Measurements from ENCODE around the gene PLK3. TPM values are rescaled to one million over a fixed set of nuclear protein-coding genes. Genes with fewer than 3 reads are reported as not detected.

Gene PLK3
- 46.1 and 49.0 TPM in 2 replicates for total RNA-seq (2013; cell fraction: nucleolus; rRNA removed)
- total RNA-seq (2014; rRNA removed) (19.9 and 23.1 TPM in 2 replicates), total RNA-seq (2014; rRNA removed; fragmentation: Illumina TruSeq; extraction: Trizol) (8.1 and 9.0 TPM in 2 replicates), total RNA-seq (2021) (16.5 and 20.9 TPM in 2 replicates), polyA plus RNA-seq (2011; rRNA removed) (6.4 and 11.6 TPM in 2 replicates), polyA plus RNA-seq (2014; fragmentation: Illumina TruSeq; extraction: Trizol) (5.4 and 9.3 TPM in 2 replicates), polyA plus RNA-seq (2014; fragmentation: Nextera tagmentation; extraction: Ambion mirVana) (1 to 10 TPM; 1.5 to 1.9 TPM), polyA plus RNA-seq (2014; rRNA removed) (23.2 and 29.2 TPM in 2 replicates), polyA plus RNA-seq (2016; fragmentation: Nextera tagmentation; extraction: Ambion mirVana) (10 to 100 TPM; 12.5 to 17.5 TPM), polyA minus RNA-seq (2011; rRNA and poly(A)+ RNA removed) (10.7 and 18.8 TPM in 2 replicates), Bru-seq, nascent RNA (percentile 78 among the genes with signal in this experiment), BruChase-seq, experiment 1, labeled RNA remaining after a 6-hour chase (percentile 69 among the genes with signal in this experiment), BruChase-seq, experiment 2, labeled RNA remaining after a 2-hour chase (percentile 72 among the genes with signal in this experiment)
- polyA plus RNA-seq (2011; ENCODE audit: low read depth) = 5.7 TPM
- polyA plus RNA-seq (2011; cell fraction: cytosol; rRNA removed) = 15.5 and 18.4 TPM in 2 replicates
- 86.8 and 98.6 TPM in 2 replicates for polyA plus RNA-seq (2011; cell fraction: nucleus; rRNA removed)
- polyA plus RNA-seq (2012) = 12.9 and 13.7 TPM in 2 replicates
- 7.9 and 8.8 TPM in 2 replicates for polyA minus RNA-seq (2011; cell fraction: cytosol; rRNA and poly(A)+ RNA removed)
- 30.6 and 52.9 TPM in 2 replicates for polyA minus RNA-seq (2011; cell fraction: nucleus; rRNA and poly(A)+ RNA removed)
- long read RNA-seq, experiment 1, transcript PLK3-201 (15 exons, 2,492 nt) = major isoform, 5 of 8 reads
- long read RNA-seq, experiment 1, partial matches to known transcripts = 2 of 8 reads
- long read RNA-seq, experiment 1, other reads (novel, unspliced or antisense) = 1 of 8 reads
- long read RNA-seq, experiment 2, partial matches to known transcripts = 2 of 3 reads
- long read RNA-seq, experiment 2, other reads (novel, unspliced or antisense) = 0 of 3 reads

GRCh38 chr1:44799770-44800584 is at the start of gene PLK3:
PLK3 (plus strand) TSS chr1:44800377; CDS start chr1:44800464, 87 bp downstream.
- in situ Hi-C loops (cut with MboI) (no loop called here), intact Hi-C loops (cut with micrococcal nuclease; ENCODE audit: unreplicated experiment) (no loop called here)
- SMC1A ChIA-PET (ENCODE audit: uncharacterized antibody, unreplicated experiment) = interaction anchor here (0.7 to 2.1 kb wide), 16 partner anchors 8 to 504 kb away, joined by 3 to 14 read pairs (median 4); partner anchors contain the start of genes BTBD19, HECTD3, RPS8 and UROD
- Histone ChIP-seq H3K4me2 (ENCODE audit: control insufficient read depth, insufficient read depth) (peak within 1 kb of the TSS; percentile 94), H3K9ac (ENCODE audit: control insufficient read depth, insufficient read depth, low read length) (peak within 1 kb of the TSS; percentile 83), H4K20me1 (ENCODE audit: control insufficient read depth, insufficient read depth) (no peaks in the 10 kb centered on the region), H3K27ac (ENCODE audit: control insufficient read depth, insufficient read depth) (peak within 1 kb of the TSS; percentile 84), H3K9me3 (replicated peaks; ENCODE audit: control insufficient read depth, insufficient read depth, low read length) (no peaks in the 10 kb centered on the region), H3K27me3 (replicated peaks in 1 of 2; ENCODE audit: control insufficient read depth in 2 of 2, insufficient read depth in 2 of 2, low read length in 1 of 2) (no peaks in the 10 kb centered on the region), H3K4me3 (peak within 1 kb of the TSS; percentile 94), H3K36me3 (ENCODE audit: control insufficient read depth in 2 of 2, insufficient read depth in 2 of 2, low read length in 1 of 2) (peaks cover 5 to 6% of the 10 kb centered on the region in 2 experiments), H3K4me1 (ENCODE audit: control insufficient read depth, insufficient read depth, low read length) (peaks cover 11% of the 10 kb centered on the region), H2AFZ (ENCODE audit: control insufficient read depth, low read depth, low read length) (peak within 1 kb of the TSS; percentile 92), H3K79me2 (ENCODE audit: control insufficient read depth, insufficient read depth, low read length) (peaks cover 21% of the 10 kb centered on the region)
- BruUV-seq (replicated peaks) = no TSS peak
- DNase-seq (ENCODE audit: low read depth, low spot score) (peak; percentile 91), FAIRE-seq (peak; percentile 95), ATAC-seq (peak; percentile 91)
- RAD21 ChIA-PET (ENCODE audit: unreplicated experiment) = interaction anchor here (0.6 to 2.1 kb wide), 28 partner anchors 9 to 701 kb away, joined by 3 to 30 read pairs (median 4); partner anchors contain the start of genes BTBD19, EIF2B3, HECTD3 and MUTYH
- CTCF ChIA-PET = interaction anchor here (0.6 to 3.5 kb wide), 25 partner anchors 9 to 583 kb away, joined by 3 to 47 read pairs (median 5); partner anchors contain the start of genes BEST4, BTBD19, HECTD3 and RNU5D-1
- 1% methylated on average over 67 of the region's 79 CpGs for WGBS (ENCODE audit: insufficient coverage, insufficient replicate concordance, low lambda C conversion rate, missing lambda C conversion rate)
- POLR2A ChIA-PET = interaction anchor here (0.6 to 6.9 kb wide), 20 partner anchors 9 to 722 kb away, joined by 3 to 59 read pairs (median 5); partner anchors contain the start of genes BTBD19, DYNLT4, PRDX1 and RNU5D-1
- TF ChIP-seq USF1 (IDR thresholded peaks at IDR 0.05; ENCODE audit: borderline replicate concordance, extremely low read length, insufficient read depth, low read depth, low read length) = no peak
- peak; percentile 86; the same call in 1 of the 2 replicates for TF ChIP-seq RB1 (IDR thresholded peaks at IDR 0.05; ENCODE audit: borderline replicate concordance)
- no peak for TF ChIP-seq HDAC2 (IDR thresholded peaks at IDR 0.05)
- TF ChIP-seq PKNOX1 (IDR thresholded peaks at IDR 0.05) = peak; percentile 91
- no peak for TF ChIP-seq IRF5 (IDR thresholded peaks at IDR 0.05; ENCODE audit: borderline replicate concordance)
- TF ChIP-seq BCL11A (IDR thresholded peaks at IDR 0.05; ENCODE audit: low read depth, low read length) = no peak
- peak; percentile 14 for TF ChIP-seq SIX5 (IDR thresholded peaks at IDR 0.05; ENCODE audit: low read depth, low read length, severe bottlenecking)
- 0 out of 2 replicates have a peak, but pooled peaks have one; percentile 43 for TF ChIP-seq ZNF217 (IDR thresholded peaks at IDR 0.05)
- TF ChIP-seq PML (IDR thresholded peaks at IDR 0.05; ENCODE audit: low read length) = no peak
- TF ChIP-seq SMARCA5 (IDR thresholded peaks at IDR 0.05) = peak; percentile 95
- TF ChIP-seq ETV6 (conservative IDR thresholded peaks at IDR 0.05 in 1 of 2, IDR thresholded peaks at IDR 0.05 in 1 of 2; ENCODE audit: borderline replicate concordance in 1 of 2, low read depth in 1 of 2) = no peak
- no peak for TF ChIP-seq MLLT1 (IDR thresholded peaks at IDR 0.05)
- no peak for TF ChIP-seq CBX5 (IDR thresholded peaks at IDR 0.05; ENCODE audit: low read depth)

Data from GM12878 (cell line).